ENCODE results near the gene CCDC30.

- TF ChIP-seq EP300 (IDR thresholded peaks at IDR 0.05; ENCODE audit: borderline replicate concordance) (no peak), RAD21 (IDR thresholded peaks at IDR 0.05; ENCODE audit: low read depth) (no peak), REST (IDR thresholded peaks at IDR 0.05; ENCODE audit: low read depth) (no peak), TAF1 (IDR thresholded peaks at IDR 0.05; ENCODE audit: low read depth) (no peak), MAX (IDR thresholded peaks at IDR 0.05) (no peak), CEBPB (IDR thresholded peaks at IDR 0.05) (no peak), NFIC (IDR thresholded peaks at IDR 0.05) (no peak), TEAD4 (IDR thresholded peaks at IDR 0.05) (no peak), CREB1 (IDR thresholded peaks at IDR 0.05; ENCODE audit: low read depth) (no peak), EGR1 (IDR thresholded peaks at IDR 0.05) (no peak), FOXM1 (IDR thresholded peaks at IDR 0.05; ENCODE audit: borderline replicate concordance, low read depth) (no peak), USF1 (IDR thresholded peaks at IDR 0.05) (no peak), YY1 (IDR thresholded peaks at IDR 0.05; ENCODE audit: low read depth) (no peak)
Observed at GRCh38 chr1:42429603-42430002, 33.5 kb upstream of the CCDC30 start.

Data from Ishikawa (cell line).